ENCODE results near the gene ZIC2. TPM values are rescaled to one million over a fixed set of nuclear protein-coding genes. Genes with fewer than 3 reads are reported as not detected.

The ZIC2 gene
- total and polyA plus RNA-seq, 5 donors from 2014 or later: not detected

DNA sequence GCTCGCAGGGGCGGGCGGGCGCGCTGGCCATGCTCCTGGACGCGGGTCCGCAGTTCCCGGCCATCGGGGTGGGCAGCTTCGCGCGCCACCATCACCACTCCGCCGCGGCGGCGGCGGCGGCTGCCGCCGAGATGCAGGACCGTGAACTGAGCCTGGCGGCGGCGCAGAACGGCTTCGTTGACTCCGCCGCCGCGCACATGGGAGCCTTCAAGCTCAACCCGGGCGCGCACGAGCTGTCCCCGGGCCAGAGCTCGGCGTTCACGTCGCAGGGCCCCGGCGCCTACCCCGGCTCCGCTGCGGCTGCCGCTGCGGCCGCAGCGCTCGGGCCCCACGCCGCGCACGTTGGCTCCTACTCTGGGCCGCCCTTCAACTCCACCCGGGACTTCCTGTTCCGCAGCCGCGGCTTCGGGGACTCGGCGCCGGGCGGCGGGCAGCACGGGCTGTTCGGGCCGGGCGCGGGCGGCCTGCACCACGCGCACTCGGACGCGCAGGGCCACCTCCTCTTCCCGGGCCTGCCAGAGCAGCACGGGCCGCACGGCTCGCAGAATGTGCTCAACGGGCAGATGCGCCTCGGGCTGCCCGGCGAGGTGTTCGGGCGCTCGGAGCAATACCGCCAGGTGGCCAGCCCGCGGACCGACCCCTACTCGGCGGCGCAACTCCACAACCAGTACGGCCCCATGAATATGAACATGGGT lies 599 bp downstream of the ZIC2 start:
- peaks cover 0 to 35% (median 18%) of the 10 kb centered on the region in 4 donors for H3K4me1 Mint-ChIP-seq
- Histone ChIP-seq H3K4me1 (ENCODE audit: control insufficient read depth, insufficient read depth, low read length, poor library complexity, severe bottlenecking) (peaks cover 55% of the 10 kb centered on the region), H3K36me3 (ENCODE audit: control insufficient read depth, insufficient read depth, low read length) (no peaks in the 10 kb centered on the region), H3K27ac (ENCODE audit: insufficient read depth, low read length, poor library complexity, severe bottlenecking) (no peak overlapping the region), H3K27me3 (ENCODE audit: control insufficient read depth, insufficient read depth, low read length) (peaks cover 50% of the 10 kb centered on the region), H3K9me3 (ENCODE audit: control insufficient read depth in 2 of 2, low read length in 2 of 2) (peaks cover 10 to 40% of the 10 kb centered on the region in 2 experiments), H3K4me3 (ENCODE audit: low read depth, low read length) (no peak overlapping the region)
- H3K27ac Mint-ChIP-seq: peak overlapping the region in 1 of 3 donors; percentile 91
- peaks cover 0 to 21% (median 4%) of the 10 kb centered on the region in 7 donors for H3K9me3 Mint-ChIP-seq
- peaks cover 68% of the 10 kb centered on the region for H3K27me3 Mint-ChIP-seq
- H3K36me3 Mint-ChIP-seq: no peaks in the 10 kb centered on the region
- ATAC-seq (ENCODE audit: low read depth in 2 of 2): peak; percentile 17 to 24
- no peak for DNase-seq
- peak overlapping the region in 3 of 4 donors; percentile 70 to 80 (median 77) for H3K4me3 Mint-ChIP-seq

DNA sequence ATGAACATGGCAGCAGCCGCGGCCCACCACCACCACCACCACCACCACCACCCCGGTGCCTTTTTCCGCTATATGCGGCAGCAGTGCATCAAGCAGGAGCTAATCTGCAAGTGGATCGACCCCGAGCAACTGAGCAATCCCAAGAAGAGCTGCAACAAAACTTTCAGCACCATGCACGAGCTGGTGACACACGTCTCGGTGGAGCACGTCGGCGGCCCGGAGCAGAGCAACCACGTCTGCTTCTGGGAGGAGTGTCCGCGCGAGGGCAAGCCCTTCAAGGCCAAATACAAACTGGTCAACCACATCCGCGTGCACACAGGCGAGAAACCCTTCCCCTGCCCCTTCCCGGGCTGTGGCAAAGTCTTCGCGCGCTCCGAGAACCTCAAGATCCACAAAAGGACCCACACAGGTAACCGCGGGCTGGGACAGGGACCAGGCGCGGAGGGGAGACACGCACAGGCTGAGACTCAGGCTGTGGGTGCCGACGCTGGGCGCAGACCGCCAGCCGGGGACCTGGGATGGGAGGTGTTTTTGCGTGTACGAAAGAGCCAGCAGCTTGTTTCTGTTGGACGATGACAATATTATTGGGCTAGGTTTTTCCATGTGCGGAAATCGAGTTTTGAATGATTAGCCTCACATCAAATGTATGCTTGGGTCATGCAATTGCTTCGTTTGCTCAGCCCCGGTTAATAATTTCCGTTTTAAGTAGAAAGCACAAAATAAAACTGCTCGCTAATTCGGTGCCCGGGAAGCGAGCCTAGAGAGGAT lies 1.3 kb downstream of the ZIC2 start:
- H3K9me3 Mint-ChIP-seq: peaks cover 0 to 23% (median 4%) of the 10 kb centered on the region in 7 donors
- H3K4me3 Mint-ChIP-seq: peak overlapping the region; percentile 28 to 80 (median 74)
- no peaks in the 10 kb centered on the region for H3K36me3 ChIP-seq (ENCODE audit: control insufficient read depth, insufficient read depth, low read length)
- no peak overlapping the region for H3K4me3 ChIP-seq (ENCODE audit: low read depth, low read length)
- H3K27ac ChIP-seq (ENCODE audit: insufficient read depth, low read length, poor library complexity, severe bottlenecking): no peak overlapping the region
- no peaks in the 10 kb centered on the region for H3K36me3 Mint-ChIP-seq
- peaks cover 8 to 34% of the 10 kb centered on the region in 2 experiments for H3K9me3 ChIP-seq (ENCODE audit: control insufficient read depth in 2 of 2, low read length in 2 of 2)
- DNase-seq (no peak), ATAC-seq (ENCODE audit: low read depth in 2 of 2) (no peak)
- peaks cover 68% of the 10 kb centered on the region for H3K27me3 Mint-ChIP-seq
- H3K4me1 ChIP-seq (ENCODE audit: control insufficient read depth, insufficient read depth, low read length, poor library complexity, severe bottlenecking): peaks cover 55% of the 10 kb centered on the region
- peak overlapping the region in 2 of 3 donors; percentile 69 to 91 for H3K27ac Mint-ChIP-seq
- peaks cover 49% of the 10 kb centered on the region for H3K27me3 ChIP-seq (ENCODE audit: control insufficient read depth, insufficient read depth, low read length)
- peaks cover 0 to 35% (median 20%) of the 10 kb centered on the region in 4 donors for H3K4me1 Mint-ChIP-seq

DNA sequence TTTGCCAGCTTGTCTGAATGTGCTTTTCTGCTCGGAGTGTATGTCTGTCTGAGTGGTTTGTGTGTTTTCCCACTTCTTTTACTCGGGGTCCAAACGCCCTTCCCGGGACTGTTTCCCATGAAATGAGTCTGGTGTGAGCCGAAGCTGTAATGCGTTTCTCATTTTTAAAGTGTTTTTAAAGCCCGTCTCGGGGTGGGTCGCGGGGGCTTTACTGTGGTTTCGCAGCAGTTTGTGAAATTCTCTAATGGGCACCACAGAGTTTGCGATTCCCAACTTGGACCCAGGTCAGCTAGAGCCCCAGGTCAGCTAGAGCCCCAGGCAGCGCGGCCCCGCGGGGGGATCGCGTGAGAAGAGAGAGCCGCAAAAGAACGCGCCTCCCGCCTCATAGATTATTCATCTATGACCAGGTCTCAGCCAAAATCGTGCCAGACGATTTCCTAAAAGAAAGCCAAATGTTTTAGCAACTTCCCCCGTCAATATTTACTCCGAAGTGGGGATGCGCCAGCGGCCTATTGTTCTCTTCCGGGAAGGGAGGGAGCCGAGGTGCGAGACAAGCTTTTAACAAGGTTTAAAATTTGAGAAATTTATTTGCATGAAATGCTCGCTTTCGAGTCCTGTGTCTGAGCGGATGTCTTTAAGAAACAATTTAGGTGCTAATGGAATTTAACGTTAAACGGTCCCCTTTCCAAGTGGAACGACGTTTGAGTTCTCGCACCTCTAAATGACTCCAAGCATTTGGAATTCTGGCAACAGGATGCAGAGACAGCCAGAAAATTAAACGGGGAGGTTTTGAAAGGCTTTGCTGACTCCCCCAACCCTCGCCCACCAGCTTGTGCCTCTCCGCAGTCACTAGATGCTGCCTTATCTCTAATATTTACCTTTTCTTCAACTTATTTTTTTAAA lies 2.2 kb downstream of the ZIC2 start:
- peaks cover 10 to 31% of the 10 kb centered on the region in 2 experiments for H3K9me3 ChIP-seq (ENCODE audit: control insufficient read depth in 2 of 2, low read length in 2 of 2)
- H3K9me3 Mint-ChIP-seq: peaks cover 0 to 23% (median 4%) of the 10 kb centered on the region in 7 donors

DNA sequence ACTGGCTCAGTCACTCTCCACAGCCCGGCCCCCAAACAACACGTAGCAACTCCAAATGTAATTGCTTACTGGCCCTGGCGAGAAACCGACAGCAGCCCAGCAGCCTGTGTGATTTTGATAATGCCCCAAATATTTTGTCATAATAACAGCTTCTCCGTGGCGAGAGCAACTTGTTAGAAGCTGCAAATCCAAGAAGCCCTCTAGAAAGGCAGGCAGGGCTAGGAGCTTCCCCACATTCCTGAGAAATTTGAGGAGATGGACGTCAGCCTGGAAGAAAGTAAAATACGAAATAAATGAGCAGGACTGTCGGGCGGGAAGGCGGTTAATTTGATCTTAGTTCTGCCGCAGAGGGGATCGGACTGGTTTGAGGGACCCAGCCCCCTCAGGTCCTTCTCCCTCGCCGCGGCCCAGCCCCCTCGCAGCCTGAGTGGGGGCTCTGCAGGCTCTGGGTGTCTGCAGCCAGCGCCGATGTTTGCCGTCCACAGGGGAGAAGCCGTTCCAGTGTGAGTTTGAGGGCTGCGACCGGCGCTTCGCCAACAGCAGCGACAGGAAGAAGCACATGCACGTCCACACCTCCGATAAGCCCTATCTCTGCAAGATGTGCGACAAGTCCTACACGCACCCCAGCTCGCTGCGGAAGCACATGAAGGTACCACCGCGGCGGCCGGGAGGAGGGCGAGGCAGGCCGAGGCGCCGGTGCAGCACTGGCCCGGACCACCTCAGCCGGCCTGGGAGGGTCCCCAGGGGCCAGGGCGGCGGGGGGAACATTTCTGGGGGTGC lies 3.1 kb downstream of the ZIC2 start:
- H3K27me3 Mint-ChIP-seq: peaks cover 68% of the 10 kb centered on the region
- DNase-seq: peak in 1 of 3 donors; percentile 57
- H3K36me3 ChIP-seq (ENCODE audit: control insufficient read depth, insufficient read depth, low read length): no peaks in the 10 kb centered on the region
- H3K4me3 ChIP-seq (ENCODE audit: low read depth, low read length): no peak overlapping the region
- peak overlapping the region; percentile 59 to 91 (median 63) for H3K27ac Mint-ChIP-seq
- H3K9me3 ChIP-seq (ENCODE audit: control insufficient read depth in 2 of 2, low read length in 2 of 2): peaks cover 10 to 30% of the 10 kb centered on the region in 2 experiments
- peak overlapping the region in 3 of 4 donors; percentile 70 to 80 (median 77) for H3K4me3 Mint-ChIP-seq
- no peak overlapping the region for H3K27ac ChIP-seq (ENCODE audit: insufficient read depth, low read length, poor library complexity, severe bottlenecking)
- H3K4me1 ChIP-seq (ENCODE audit: control insufficient read depth, insufficient read depth, low read length, poor library complexity, severe bottlenecking): peaks cover 53% of the 10 kb centered on the region
- no peaks in the 10 kb centered on the region for H3K36me3 Mint-ChIP-seq
- H3K4me1 Mint-ChIP-seq: peaks cover 4 to 35% (median 17%) of the 10 kb centered on the region in 4 donors
- ATAC-seq (ENCODE audit: low read depth in 2 of 2): no peak
- H3K9me3 Mint-ChIP-seq: peaks cover 0 to 24% (median 4%) of the 10 kb centered on the region in 7 donors
- H3K27me3 ChIP-seq (ENCODE audit: control insufficient read depth, insufficient read depth, low read length): peaks cover 41% of the 10 kb centered on the region

More for the DNA sequence above, 2.2 kb downstream of the ZIC2 start:
- Mint-ChIP-seq H3K4me3 (peak overlapping the region; percentile 58 to 80 (median 74)), H3K36me3 (no peaks in the 10 kb centered on the region), H3K4me1 (peaks cover 0 to 33% (median 17%) of the 10 kb centered on the region in 4 donors), H3K27me3 (peaks cover 68% of the 10 kb centered on the region), H3K27ac (peak overlapping the region; percentile 36 to 91 (median 69))
- ATAC-seq (ENCODE audit: low read depth in 2 of 2): no peak
- no peak for DNase-seq
- Histone ChIP-seq H3K27ac (ENCODE audit: insufficient read depth, low read length, poor library complexity, severe bottlenecking) (no peak overlapping the region), H3K4me3 (ENCODE audit: low read depth, low read length) (no peak overlapping the region), H3K4me1 (ENCODE audit: control insufficient read depth, insufficient read depth, low read length, poor library complexity, severe bottlenecking) (peaks cover 53% of the 10 kb centered on the region), H3K36me3 (ENCODE audit: control insufficient read depth, insufficient read depth, low read length) (no peaks in the 10 kb centered on the region), H3K27me3 (ENCODE audit: control insufficient read depth, insufficient read depth, low read length) (peaks cover 43% of the 10 kb centered on the region)

DNA sequence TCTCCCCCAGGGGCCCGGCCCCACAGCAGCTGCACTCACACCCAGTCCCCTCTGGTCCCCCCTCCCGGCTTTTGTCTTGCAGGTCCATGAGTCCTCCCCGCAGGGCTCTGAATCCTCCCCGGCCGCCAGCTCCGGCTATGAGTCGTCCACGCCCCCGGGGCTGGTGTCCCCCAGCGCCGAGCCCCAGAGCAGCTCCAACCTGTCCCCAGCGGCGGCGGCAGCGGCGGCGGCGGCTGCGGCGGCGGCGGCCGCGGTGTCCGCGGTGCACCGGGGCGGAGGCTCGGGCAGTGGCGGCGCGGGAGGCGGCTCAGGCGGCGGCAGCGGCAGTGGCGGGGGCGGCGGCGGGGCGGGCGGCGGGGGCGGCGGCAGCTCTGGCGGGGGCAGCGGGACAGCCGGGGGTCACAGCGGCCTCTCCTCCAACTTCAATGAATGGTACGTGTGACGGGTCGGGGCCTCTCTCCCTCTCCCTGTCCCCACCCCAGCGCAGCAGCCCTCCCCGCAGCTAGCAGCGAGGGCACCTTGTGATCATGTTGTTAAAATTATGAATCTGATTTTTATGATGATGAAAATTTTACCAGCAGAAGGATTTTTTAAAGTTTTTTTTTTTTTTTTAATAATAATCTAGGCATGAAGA lies 3.8 kb downstream of the ZIC2 start:
- peaks cover 10 to 34% of the 10 kb centered on the region in 2 experiments for H3K9me3 ChIP-seq (ENCODE audit: control insufficient read depth in 2 of 2, low read length in 2 of 2)
- peaks cover 9 to 41% (median 21%) of the 10 kb centered on the region in 4 donors for H3K4me1 Mint-ChIP-seq
- no peak overlapping the region for H3K27ac Mint-ChIP-seq
- peak overlapping the region in 1 of 4 donors; percentile 54 for H3K4me3 Mint-ChIP-seq
- peaks cover 53% of the 10 kb centered on the region for H3K4me1 ChIP-seq (ENCODE audit: control insufficient read depth, insufficient read depth, low read length, poor library complexity, severe bottlenecking)
- no peak overlapping the region for H3K27ac ChIP-seq (ENCODE audit: insufficient read depth, low read length, poor library complexity, severe bottlenecking)
- no peak overlapping the region for H3K4me3 ChIP-seq (ENCODE audit: low read depth, low read length)
- peaks cover 71% of the 10 kb centered on the region for H3K27me3 Mint-ChIP-seq
- peaks cover 48% of the 10 kb centered on the region for H3K27me3 ChIP-seq (ENCODE audit: control insufficient read depth, insufficient read depth, low read length)
- H3K36me3 Mint-ChIP-seq: no peaks in the 10 kb centered on the region
- no peaks in the 10 kb centered on the region for H3K36me3 ChIP-seq (ENCODE audit: control insufficient read depth, insufficient read depth, low read length)
- no peak for ATAC-seq (ENCODE audit: low read depth in 2 of 2)
- DNase-seq: no peak
- H3K9me3 Mint-ChIP-seq: peaks cover 0 to 24% (median 4%) of the 10 kb centered on the region in 7 donors

DNA sequence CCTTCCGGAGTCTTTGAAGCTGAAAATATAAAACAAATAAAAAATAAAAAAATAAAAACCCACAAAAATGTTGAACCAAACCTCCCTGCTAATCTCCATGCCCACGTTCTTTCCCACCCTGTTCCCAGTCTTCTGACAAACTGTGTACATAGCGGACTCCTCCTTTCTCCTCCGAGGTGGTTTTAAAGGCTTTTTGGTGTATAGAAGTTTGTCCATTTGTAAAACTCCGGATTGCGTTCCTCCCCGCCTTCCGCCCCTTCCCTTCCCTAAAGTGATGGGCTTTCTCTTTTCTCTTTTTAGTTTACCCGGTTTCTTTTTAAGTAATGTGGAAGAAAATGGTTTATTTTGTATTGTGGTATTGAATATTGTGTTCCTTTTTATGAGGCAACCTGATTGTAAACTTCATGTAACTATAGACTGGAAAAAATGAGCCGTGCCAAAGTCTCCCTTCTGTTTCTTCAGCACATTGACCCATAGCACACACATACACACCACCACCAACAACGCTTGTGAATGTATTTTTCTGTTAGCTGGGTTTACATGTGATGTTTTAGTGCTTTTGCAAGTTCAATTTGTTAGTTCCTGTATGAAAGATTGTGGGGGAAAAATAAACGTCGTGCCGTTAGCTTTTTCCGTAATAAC lies 4.4 kb downstream of the ZIC2 start:
- peaks cover 9 to 46% (median 22%) of the 10 kb centered on the region in 4 donors for H3K4me1 Mint-ChIP-seq
- no peaks in the 10 kb centered on the region for H3K36me3 Mint-ChIP-seq
- Histone ChIP-seq H3K36me3 (ENCODE audit: control insufficient read depth, insufficient read depth, low read length) (no peaks in the 10 kb centered on the region), H3K4me1 (ENCODE audit: control insufficient read depth, insufficient read depth, low read length, poor library complexity, severe bottlenecking) (peaks cover 53% of the 10 kb centered on the region), H3K4me3 (ENCODE audit: low read depth, low read length) (no peak overlapping the region), H3K9me3 (ENCODE audit: control insufficient read depth in 2 of 2, low read length in 2 of 2) (peaks cover 10 to 35% of the 10 kb centered on the region in 2 experiments), H3K27me3 (ENCODE audit: control insufficient read depth, insufficient read depth, low read length) (peaks cover 48% of the 10 kb centered on the region), H3K27ac (ENCODE audit: insufficient read depth, low read length, poor library complexity, severe bottlenecking) (no peak overlapping the region)
- ATAC-seq (ENCODE audit: low read depth in 2 of 2) (no peak), DNase-seq (no peak)
- H3K27me3 Mint-ChIP-seq: peaks cover 78% of the 10 kb centered on the region
- H3K9me3 Mint-ChIP-seq: peaks cover 0 to 24% (median 4%) of the 10 kb centered on the region in 7 donors
- H3K4me3 Mint-ChIP-seq: peak overlapping the region; percentile 29 to 88 (median 56)
- H3K27ac Mint-ChIP-seq: peak overlapping the region in 2 of 3 donors; percentile 23 to 45

Measured in CD4-positive, CD25-positive, alpha-beta regulatory T cell (primary cell).